ENCODE measurements around the gene LTBP3. TPM values are rescaled to one million over a fixed set of nuclear protein-coding genes. Genes with fewer than 3 reads are reported as not detected.

Gene LTBP3
- polyA plus RNA-seq, 1 donor from 2014 or later = 4.6 TPM

DNA sequence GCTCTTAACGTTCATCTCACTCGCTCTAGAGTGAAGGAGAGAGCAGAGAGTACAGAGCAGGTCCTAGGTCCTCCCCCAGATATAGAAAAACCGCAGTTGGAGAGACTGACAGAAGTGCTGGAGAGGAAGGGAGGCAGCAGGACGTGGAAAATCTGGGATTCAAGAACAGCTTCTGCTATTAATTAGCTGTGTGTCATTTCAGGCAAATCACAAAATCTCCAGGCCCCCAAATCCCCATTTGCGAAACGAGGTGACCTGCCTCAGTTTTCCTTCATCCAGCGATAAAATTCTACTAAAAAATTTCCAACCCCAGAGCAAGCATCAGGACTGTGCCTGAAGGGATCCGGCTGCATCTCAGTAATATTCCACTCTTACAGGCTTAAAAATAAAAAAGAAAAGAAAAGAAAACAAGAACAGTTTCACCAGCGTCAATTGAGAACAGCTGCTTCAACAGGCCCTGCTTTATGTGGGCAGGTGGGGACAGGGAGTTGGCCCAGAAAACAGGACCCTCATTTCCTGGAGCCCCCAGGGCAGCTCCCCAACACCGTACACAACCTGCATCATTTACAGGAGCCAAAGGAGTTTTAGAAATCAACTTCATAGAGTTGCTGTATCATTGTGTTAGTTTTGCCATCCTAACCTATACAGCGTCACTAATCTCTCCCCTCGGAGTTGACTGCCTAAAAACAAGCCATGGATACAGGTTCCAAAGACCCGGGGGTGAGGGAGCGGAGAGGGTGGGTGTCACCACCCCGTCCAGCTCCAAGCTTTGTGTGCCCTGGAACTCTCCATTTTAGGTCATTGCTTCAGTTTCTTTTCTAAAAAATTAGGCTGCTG is 61.6 kb downstream of the LTBP3 start:
- H3K79me2 ChIP-seq (replicated peaks; ENCODE audit: insufficient read depth, low read length) = peaks cover 92% of the 10 kb centered on the region
- H3K4me2 ChIP-seq (ENCODE audit: low read length) = peak overlapping the region; percentile 98
- no peak overlapping the region for H2AFZ ChIP-seq (ENCODE audit: low read depth, low read length)
- peak overlapping the region; percentile 99 for H3K27ac ChIP-seq (ENCODE audit: low read length)
- H4K20me1 ChIP-seq (ENCODE audit: insufficient read depth) = peaks cover 18% of the 10 kb centered on the region
- H3K9me2 ChIP-seq (ENCODE audit: insufficient read depth, low read length) = no peaks in the 10 kb centered on the region
- peaks cover 13% of the 10 kb centered on the region for H3F3A ChIP-seq (ENCODE audit: insufficient read depth, low read length, poor library complexity, severe bottlenecking)
- H3K4me3 ChIP-seq (ENCODE audit: low read length) = peak overlapping the region; percentile 63
- TF ChIP-seq, protein P1, sequence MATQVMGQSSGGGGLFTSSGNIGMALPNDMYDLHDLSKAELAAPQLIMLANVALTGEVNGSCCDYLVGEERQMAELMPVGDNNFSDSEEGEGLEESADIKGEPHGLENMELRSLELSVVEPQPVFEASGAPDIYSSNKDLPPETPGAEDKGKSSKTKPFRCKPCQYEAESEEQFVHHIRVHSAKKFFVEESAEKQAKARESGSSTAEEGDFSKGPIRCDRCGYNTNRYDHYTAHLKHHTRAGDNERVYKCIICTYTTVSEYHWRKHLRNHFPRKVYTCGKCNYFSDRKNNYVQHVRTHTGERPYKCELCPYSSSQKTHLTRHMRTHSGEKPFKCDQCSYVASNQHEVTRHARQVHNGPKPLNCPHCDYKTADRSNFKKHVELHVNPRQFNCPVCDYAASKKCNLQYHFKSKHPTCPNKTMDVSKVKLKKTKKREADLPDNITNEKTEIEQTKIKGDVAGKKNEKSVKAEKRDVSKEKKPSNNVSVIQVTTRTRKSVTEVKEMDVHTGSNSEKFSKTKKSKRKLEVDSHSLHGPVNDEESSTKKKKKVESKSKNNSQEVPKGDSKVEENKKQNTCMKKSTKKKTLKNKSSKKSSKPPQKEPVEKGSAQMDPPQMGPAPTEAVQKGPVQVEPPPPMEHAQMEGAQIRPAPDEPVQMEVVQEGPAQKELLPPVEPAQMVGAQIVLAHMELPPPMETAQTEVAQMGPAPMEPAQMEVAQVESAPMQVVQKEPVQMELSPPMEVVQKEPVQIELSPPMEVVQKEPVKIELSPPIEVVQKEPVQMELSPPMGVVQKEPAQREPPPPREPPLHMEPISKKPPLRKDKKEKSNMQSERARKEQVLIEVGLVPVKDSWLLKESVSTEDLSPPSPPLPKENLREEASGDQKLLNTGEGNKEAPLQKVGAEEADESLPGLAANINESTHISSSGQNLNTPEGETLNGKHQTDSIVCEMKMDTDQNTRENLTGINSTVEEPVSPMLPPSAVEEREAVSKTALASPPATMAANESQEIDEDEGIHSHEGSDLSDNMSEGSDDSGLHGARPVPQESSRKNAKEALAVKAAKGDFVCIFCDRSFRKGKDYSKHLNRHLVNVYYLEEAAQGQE (IDR thresholded peaks at IDR 0.05; ENCODE audit: borderline replicate concordance) = no peak
- TF ChIP-seq POLR2AphosphoS5 (IDR thresholded peaks at IDR 0.05) (peak; percentile 27), SMC3 (conservative IDR thresholded peaks at IDR 0.05; ENCODE audit: poor library complexity) (peak; percentile 0), EP300 (conservative IDR thresholded peaks at IDR 0.05; ENCODE audit: poor library complexity, severe bottlenecking) (no peak)
- peak overlapping the region; percentile 84 for H3K9ac ChIP-seq (ENCODE audit: low read length)
- H3K9me3 ChIP-seq (ENCODE audit: low read length) = no peaks in the 10 kb centered on the region
- H3K36me3 ChIP-seq (ENCODE audit: insufficient read depth, low read length) = no peaks in the 10 kb centered on the region
- no peaks in the 10 kb centered on the region for H3K27me3 ChIP-seq (ENCODE audit: insufficient read depth, low read depth, low read length)

DNA sequence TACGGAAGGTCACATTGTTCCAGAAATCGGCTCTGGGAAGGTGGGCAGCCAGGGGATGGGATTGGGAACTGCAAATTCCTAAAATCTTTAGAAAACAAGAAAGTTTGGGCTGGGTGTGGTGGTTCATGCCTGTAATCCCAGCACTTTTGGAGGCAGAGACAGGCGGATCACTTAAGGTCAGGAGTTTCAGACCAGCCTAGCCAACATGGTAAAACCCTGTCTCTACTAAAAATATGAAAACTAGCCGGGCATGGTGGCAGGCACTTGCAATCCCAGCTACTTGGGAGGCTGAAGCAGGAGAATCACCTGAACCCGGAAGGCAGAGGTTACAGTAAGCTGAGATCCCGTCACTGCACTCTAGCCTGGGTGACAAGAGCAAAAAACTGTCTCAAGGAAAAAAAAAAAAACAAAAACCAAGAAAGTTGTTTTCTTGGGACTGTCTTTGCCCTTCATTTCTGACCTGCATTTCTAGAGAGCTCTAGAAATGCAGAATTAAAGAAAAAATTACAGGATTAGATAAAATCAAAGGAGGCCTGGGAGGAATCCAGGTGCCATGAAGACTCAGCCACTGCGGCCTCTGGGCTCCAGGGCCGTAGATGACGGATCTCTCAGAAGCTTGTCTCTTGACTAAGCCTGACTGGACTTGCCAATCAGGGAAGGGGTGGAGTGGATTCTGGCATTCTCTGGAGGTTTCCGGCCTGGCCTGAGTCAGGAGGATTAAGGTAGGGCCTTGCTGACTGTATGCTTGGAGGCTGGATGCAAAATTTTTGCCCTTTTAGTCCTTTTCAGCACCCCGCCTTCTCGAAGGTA is 64.6 kb downstream of the LTBP3 start:
- Histone ChIP-seq H3K9me3 (ENCODE audit: low read length) (no peaks in the 10 kb centered on the region), H3K9ac (ENCODE audit: low read length) (peak overlapping the region; percentile 47), H3F3A (ENCODE audit: insufficient read depth, low read length, poor library complexity, severe bottlenecking) (peaks cover 19% of the 10 kb centered on the region), H3K9me2 (ENCODE audit: insufficient read depth, low read length) (no peaks in the 10 kb centered on the region), H2AFZ (ENCODE audit: low read depth, low read length) (no peak overlapping the region), H3K27me3 (ENCODE audit: insufficient read depth, low read depth, low read length) (no peaks in the 10 kb centered on the region), H4K20me1 (ENCODE audit: insufficient read depth) (no peaks in the 10 kb centered on the region), H3K4me2 (ENCODE audit: low read length) (no peak overlapping the region), H3K27ac (ENCODE audit: low read length) (peak overlapping the region; percentile 61), H3K4me3 (ENCODE audit: low read length) (no peak overlapping the region), H3K79me2 (replicated peaks; ENCODE audit: insufficient read depth, low read length) (peaks cover 94% of the 10 kb centered on the region), H3K36me3 (ENCODE audit: insufficient read depth, low read length) (no peaks in the 10 kb centered on the region)
- TF ChIP-seq POLR2AphosphoS5 (IDR thresholded peaks at IDR 0.05) (no peak), EZH2 (IDR thresholded peaks at IDR 0.05; ENCODE audit: borderline replicate concordance, insufficient read depth, low read length, poor library complexity, severe bottlenecking) (no peak), RAD21 (conservative IDR thresholded peaks at IDR 0.05) (no peak), SMC3 (conservative IDR thresholded peaks at IDR 0.05; ENCODE audit: poor library complexity) (no peak), TAF1 (IDR thresholded peaks at IDR 0.05; ENCODE audit: low read depth) (no peak), MXI1 (conservative IDR thresholded peaks at IDR 0.05; ENCODE audit: poor library complexity, severe bottlenecking) (no peak), EP300 (conservative IDR thresholded peaks at IDR 0.05; ENCODE audit: poor library complexity, severe bottlenecking) (no peak)
- TF ChIP-seq, protein P1 (IDR thresholded peaks at IDR 0.05; ENCODE audit: borderline replicate concordance) = no peak
- TF ChIP-seq, protein P2, sequence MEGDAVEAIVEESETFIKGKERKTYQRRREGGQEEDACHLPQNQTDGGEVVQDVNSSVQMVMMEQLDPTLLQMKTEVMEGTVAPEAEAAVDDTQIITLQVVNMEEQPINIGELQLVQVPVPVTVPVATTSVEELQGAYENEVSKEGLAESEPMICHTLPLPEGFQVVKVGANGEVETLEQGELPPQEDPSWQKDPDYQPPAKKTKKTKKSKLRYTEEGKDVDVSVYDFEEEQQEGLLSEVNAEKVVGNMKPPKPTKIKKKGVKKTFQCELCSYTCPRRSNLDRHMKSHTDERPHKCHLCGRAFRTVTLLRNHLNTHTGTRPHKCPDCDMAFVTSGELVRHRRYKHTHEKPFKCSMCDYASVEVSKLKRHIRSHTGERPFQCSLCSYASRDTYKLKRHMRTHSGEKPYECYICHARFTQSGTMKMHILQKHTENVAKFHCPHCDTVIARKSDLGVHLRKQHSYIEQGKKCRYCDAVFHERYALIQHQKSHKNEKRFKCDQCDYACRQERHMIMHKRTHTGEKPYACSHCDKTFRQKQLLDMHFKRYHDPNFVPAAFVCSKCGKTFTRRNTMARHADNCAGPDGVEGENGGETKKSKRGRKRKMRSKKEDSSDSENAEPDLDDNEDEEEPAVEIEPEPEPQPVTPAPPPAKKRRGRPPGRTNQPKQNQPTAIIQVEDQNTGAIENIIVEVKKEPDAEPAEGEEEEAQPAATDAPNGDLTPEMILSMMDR (IDR thresholded peaks at IDR 0.05; ENCODE audit: poor library complexity, severe bottlenecking) = no peak

Measured in neural cell (in vitro differentiated cells).